H1 (cell line): ENCODE data around the gene GLUD1. TPM values are rescaled to one million over a fixed set of nuclear protein-coding genes. Genes with fewer than 3 reads are reported as not detected.
"Not testable (repeated sequence)": the region's sequence is repeated elsewhere in the genome, so short reads cannot be mapped to it uniquely, and the experiment has no call there.

Experiments
- CTCF ChIA-PET: fragments of 300-600 bp; sonication (Branson Sonifier 250); formaldehyde crosslinking; loops from one replicate; lab custom pipeline; 2021; ENCODE audit not compliant: partially characterized antibody; lab: Charles Lee
- POLR2A ChIA-PET: fragments of 300-600 bp; sonication (Branson Sonifier 250); formaldehyde crosslinking; loops from one replicate; lab custom pipeline; 2021; ENCODE audit warnings: inconsistent platforms; ENCODE audit not compliant: partially characterized antibody; lab: Charles Lee
- DNase-seq, 2 experiments: peaks; one replicate each; pipeline versions ENCODE4 v3.0.0 to v3.0.0-alpha.2; 2010 to 2022; ENCODE audit warnings: low spot score in 2 of 2, low read depth in 1 of 2, mixed read lengths in 1 of 2
- FAIRE-seq: peaks from 2 replicates; lab custom pipeline; 2011; peaks lifted over from hg19 to GRCh38; lab: Jason Lieb, UNC
- H2AFZ ChIP-seq: 2 replicates; pipeline ENCODE4 v1.8.1; 2012; ENCODE audit warnings: low read length, inconsistent platforms
- H2AK5ac ChIP-seq: 2 replicates; pipeline ENCODE4 v1.6.1; 2013; ENCODE audit warnings: low read depth, low read length
- H2BK120ac ChIP-seq: replicated peaks from 2 replicates; pipeline ENCODE3; 2013; ENCODE audit warnings: low read depth, low read length, inconsistent platforms
- H2BK12ac ChIP-seq: 2 replicates; pipeline ENCODE4 v1.6.1; 2013; ENCODE audit warnings: low read depth, low read length
- H2BK15ac ChIP-seq: 2 replicates; pipeline ENCODE4 v1.6.1; 2013; ENCODE audit warnings: low read length
- H2BK20ac ChIP-seq: 2 replicates; pipeline ENCODE4 v1.6.1; 2013; ENCODE audit warnings: low read length
- H2BK5ac ChIP-seq: 2 replicates; pipeline ENCODE4 v1.6.1; 2013; ENCODE audit warnings: low read depth, low read length
- H3K14ac ChIP-seq: 2 replicates; pipeline ENCODE4 v1.6.1; 2013; ENCODE audit warnings: inconsistent platforms; ENCODE audit not compliant: insufficient read length
- H3K18ac ChIP-seq: 2 replicates; pipeline ENCODE4 v1.6.1; 2013; ENCODE audit warnings: low read length; ENCODE audit errors: extremely low read depth
- H3K23ac ChIP-seq: 2 replicates; pipeline ENCODE4 v1.6.1; 2013; ENCODE audit warnings: inconsistent platforms; ENCODE audit not compliant: insufficient read length
- H3K23me2 ChIP-seq: 2 replicates; pipeline ENCODE4 v1.6.1; 2013; ENCODE audit warnings: low read depth, low read length
- H3K27ac ChIP-seq: 2 replicates; pipeline ENCODE4 v1.6.1; 2011; ENCODE audit warnings: low read depth, low read length, inconsistent platforms
- H3K27me3 ChIP-seq, 4 experiments: replicated peaks in 1 of 4; 1 replicate in 1 of 4; 2 replicates in 3 of 4; pipeline versions ENCODE4 v1.6.1 to v1.8.1; 2011 to 2013; ENCODE audit warnings: low read length in 3 of 4, mild to moderate bottlenecking in 3 of 4, inconsistent platforms in 2 of 4, mixed read lengths in 2 of 4, moderate library complexity in 1 of 4; ENCODE audit not compliant: control insufficient read depth in 3 of 4, insufficient read depth in 3 of 4; ENCODE audit errors: extremely low read depth in 1 of 4
- H3K36me3 ChIP-seq, 4 experiments: 2 replicates each; pipeline versions ENCODE4 v1.6.1 to v1.8.1; 2011 to 2013; ENCODE audit warnings: mild to moderate bottlenecking in 4 of 4, low read length in 3 of 4, moderate library complexity in 2 of 4, control low read depth in 1 of 4, inconsistent platforms in 1 of 4; ENCODE audit not compliant: insufficient read depth in 4 of 4, control insufficient read depth in 2 of 4
- H3K4ac ChIP-seq: replicated peaks from 2 replicates; pipeline ENCODE3; 2013; ENCODE audit warnings: low read length, low read depth, mixed read lengths, inconsistent platforms; ENCODE audit not compliant: insufficient read length
- H3K4me1 ChIP-seq, 4 experiments: replicated peaks in 1 of 4; 1 replicate in 1 of 4; 2 replicates in 3 of 4; pipeline versions ENCODE4 v1.6.1 to v1.8.1; 2011 to 2013; ENCODE audit warnings: low read length in 3 of 4, inconsistent platforms in 2 of 4, mixed read lengths in 1 of 4; ENCODE audit not compliant: insufficient read depth in 4 of 4, control insufficient read depth in 3 of 4
- H3K4me2 ChIP-seq, 2 experiments: 2 replicates each; pipeline versions ENCODE4 v1.6.1 to v1.8.1; 2011 to 2013; ENCODE audit warnings: low read depth in 2 of 2, low read length in 2 of 2, control low read depth in 1 of 2, inconsistent platforms in 1 of 2, mild to moderate bottlenecking in 1 of 2; ENCODE audit not compliant: insufficient read depth in 1 of 2
- H3K4me3 ChIP-seq, 4 experiments: fragments of 200-600, 300-600 bp in 1 of 4; sonication (generic), shearing (Covaris generic), sonication (Bioruptor Twin) in 1 of 4; 2 replicates each; pipeline versions ENCODE4 v1.5.1 to v1.8.1; 2011 to 2016; ENCODE audit warnings: low read length in 4 of 4, low read depth in 3 of 4, control low read depth in 2 of 4, inconsistent platforms in 2 of 4, mild to moderate bottlenecking in 2 of 4, mixed read lengths in 1 of 4, moderate library complexity in 1 of 4; ENCODE audit not compliant: insufficient read depth in 2 of 4; ENCODE audit errors: extremely low read depth in 1 of 4
- H3K56ac ChIP-seq: replicated peaks from 2 replicates; pipeline ENCODE3; 2013; ENCODE audit warnings: low read depth, mild to moderate bottlenecking, mixed read lengths, low read length, inconsistent platforms; ENCODE audit not compliant: insufficient read length
- H3K79me1 ChIP-seq: 2 replicates; pipeline ENCODE4 v1.6.1; 2013; ENCODE audit warnings: low read depth, low read length, control low read depth
- H3K79me2 ChIP-seq, 2 experiments: 2 replicates each; pipeline versions ENCODE4 v1.6.1 to v1.8.1; 2012 to 2013; ENCODE audit warnings: low read length in 2 of 2, mild to moderate bottlenecking in 2 of 2, inconsistent platforms in 1 of 2; ENCODE audit not compliant: insufficient read depth in 2 of 2, control insufficient read depth in 1 of 2
- H3K9ac ChIP-seq, 4 experiments: replicated peaks in 1 of 4; 1 replicate in 1 of 4; 2 replicates in 3 of 4; pipeline versions ENCODE4 v1.6.1 to v1.8.1; 2011 to 2013; ENCODE audit warnings: low read depth in 3 of 4, low read length in 3 of 4, control low read depth in 2 of 4, mild to moderate bottlenecking in 2 of 4, moderate library complexity in 2 of 4, inconsistent platforms in 1 of 4; ENCODE audit errors: extremely low read depth in 1 of 4
- H3K9me3 ChIP-seq, 2 experiments: 2 replicates each; pipeline versions ENCODE4 v1.6.1 to v1.8.1; 2012 to 2013; ENCODE audit warnings: mild to moderate bottlenecking in 2 of 2, moderate library complexity in 2 of 2, control low read depth in 1 of 2, inconsistent platforms in 1 of 2, low read depth in 1 of 2, low read length in 1 of 2, mixed read lengths in 1 of 2; ENCODE audit not compliant: insufficient read depth in 2 of 2
- H4K20me1 ChIP-seq, 2 experiments: replicated peaks in 1 of 2; 2 replicates each; pipeline versions ENCODE3 to v1.8.1; 2011 to 2013; ENCODE audit warnings: inconsistent platforms in 2 of 2, low read length in 2 of 2, mild to moderate bottlenecking in 1 of 2; ENCODE audit not compliant: insufficient read depth in 2 of 2, control insufficient read depth in 1 of 2
- H4K5ac ChIP-seq: 2 replicates; pipeline ENCODE4 v1.6.1; 2013; ENCODE audit warnings: low read length, low read depth, mixed read lengths, inconsistent platforms; ENCODE audit not compliant: insufficient read length
- H4K8ac ChIP-seq: 2 replicates; pipeline ENCODE4 v1.8.0; 2013; ENCODE audit warnings: mild to moderate bottlenecking, moderate library complexity, low read length, inconsistent platforms; ENCODE audit not compliant: insufficient read depth; ENCODE audit errors: extremely low read depth
- H4K91ac ChIP-seq: replicated peaks from 2 replicates; pipeline ENCODE3; 2013; ENCODE audit warnings: low read length, mixed read lengths, inconsistent platforms; ENCODE audit not compliant: insufficient read length
- WGBS, 2 experiments: shearing (Covaris generic) in 1 of 2; methylation state at CpG; one replicate each; pipeline versions ENCODE4 v1.1.6 to v1.1.7; 2013 to 2015; ENCODE audit warnings: low lambda C conversion rate in 2 of 2, mixed read lengths in 2 of 2, inconsistent platforms in 1 of 2, low coverage in 1 of 2, missing lambda C conversion rate in 1 of 2; ENCODE audit not compliant: insufficient replicate concordance in 2 of 2, insufficient coverage in 1 of 2, insufficient read length in 1 of 2; ENCODE audit errors: extremely low coverage in 1 of 2, missing lambda C conversion rate in 1 of 2; 5-methylcytosine and 5-hydroxymethylcytosine counted together
- polyA plus RNA-seq, 7 experiments: library from polyadenylated mRNA; depleted of rRNA in 3 of 7; stranded (reverse) in 5 of 7; unstranded in 2 of 7; fragments of >200 nt in 5 of 7; fragments of 200-250 nt in 2 of 7; gene quantifications; 1 replicate in 5 of 7; 2 replicates in 1 of 7; 4 replicates in 1 of 7; pipeline versions ENCODE4 v1.2.1 to v1.2.3, GENCODE V29; 2011 to 2013; ENCODE audit warnings: missing spikeins in 2 of 7, mixed read lengths in 2 of 7
- total RNA-seq: library from RNA; stranded (reverse); fragmentation: NEBNext Ultra II Directional; extraction: Animal tissue kit (Norgen Biotek cat#: 25700); gene quantifications from 2 replicates; pipeline ENCODE4 v1.2.1, GENCODE V29; 2021

GLUD1 gene
- total and polyA plus RNA-seq, 2 of the 8 experiments (the other 6 are each of a cell fraction or from before 2014, with no cell fraction given): 41.0 to 96.2 TPM

GRCh38 chr10:87142230-87143108 is 47.8 kb upstream of the GLUD1 start:
- not testable (repeated sequence) for H3K14ac ChIP-seq, H4K91ac ChIP-seq, FAIRE-seq, H3K27ac ChIP-seq, H2BK120ac ChIP-seq, H2AK5ac ChIP-seq, H3K18ac ChIP-seq, H2BK5ac ChIP-seq, H3K9ac ChIP-seq, H3K4me3 ChIP-seq, H3K36me3 ChIP-seq, H3K23me2 ChIP-seq, H4K20me1 ChIP-seq, H3K23ac ChIP-seq, H2AFZ ChIP-seq, H3K56ac ChIP-seq, H3K4me1 ChIP-seq, H4K8ac ChIP-seq, H3K27me3 ChIP-seq, H4K5ac ChIP-seq, H3K4me2 ChIP-seq, DNase-seq, H3K79me1 ChIP-seq, H3K79me2 ChIP-seq, H3K9me3 ChIP-seq, H2BK15ac ChIP-seq, H2BK20ac ChIP-seq, H3K4ac ChIP-seq, H2BK12ac ChIP-seq
- ChIA-PET CTCF (interaction anchor here (0.7 kb wide), 1 partner anchor 475 kb away, joined by 3 read pairs; no protein-coding TSS in a partner anchor), POLR2A (interaction anchor here (0.7 kb wide), 1 partner anchor 45 kb away, joined by 3 read pairs; no protein-coding TSS in a partner anchor)
- WGBS, 2 experiments: 87% methylated on average over 4 of the region's 5 CpGs; no CpG with 5 or more reads in 1 of the 2 experiments

DNA sequence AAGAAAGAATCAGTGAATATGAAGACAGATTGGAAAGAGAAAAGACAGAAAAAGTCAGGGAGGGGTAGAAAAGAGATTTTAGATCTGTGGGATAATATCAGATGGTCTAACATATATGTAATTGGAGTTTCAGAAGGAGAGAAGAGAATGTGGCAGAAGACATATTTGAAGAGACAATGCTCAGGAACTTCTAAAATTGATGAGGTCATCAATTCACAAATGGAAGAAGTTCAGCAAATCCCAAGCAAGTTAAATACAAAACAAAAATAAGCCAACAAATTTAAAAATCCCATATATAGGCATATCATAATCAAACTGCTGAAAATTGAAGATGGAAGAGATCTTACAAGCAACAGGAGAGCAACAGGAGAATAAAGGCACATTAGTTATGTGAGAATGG is 42.8 kb upstream of the GLUD1 start:
- not testable (repeated sequence) for FAIRE-seq

More for the DNA sequence above, 42.8 kb upstream of the GLUD1 start:
- H3K56ac ChIP-seq, H2AK5ac ChIP-seq, POLR2A ChIA-PET, H3K4me2 ChIP-seq, H3K23me2 ChIP-seq, H3K79me2 ChIP-seq, H3K4ac ChIP-seq, H3K18ac ChIP-seq, H4K5ac ChIP-seq, H4K91ac ChIP-seq, H4K20me1 ChIP-seq, H3K9me3 ChIP-seq, H2BK5ac ChIP-seq, H3K4me1 ChIP-seq, H3K9ac ChIP-seq, H2BK120ac ChIP-seq, H2BK12ac ChIP-seq, H2AFZ ChIP-seq, H3K4me3 ChIP-seq, DNase-seq, H2BK15ac ChIP-seq, H3K36me3 ChIP-seq, H3K79me1 ChIP-seq, H3K27me3 ChIP-seq, H2BK20ac ChIP-seq, H3K14ac ChIP-seq, H3K27ac ChIP-seq, CTCF ChIA-PET, H4K8ac ChIP-seq, H3K23ac ChIP-seq: not testable (repeated sequence)
